Uterus (tissue), 4 donors: ENCODE data around the gene TREML2. TPM values are rescaled to one million over a fixed set of nuclear protein-coding genes. Genes with fewer than 3 reads are reported as not detected.

Experiments
- DNase-seq, 2 donors: peaks; one replicate each; pipeline ENCODE4 v3.0.0-alpha.2; 2019 to 2020
- H3K27ac ChIP-seq, 2 donors: fragments of 200-600 bp; sonication (generic); 1 replicate in 1 of 2; 2 replicates in 1 of 2; pipeline ENCODE4 v1.5.1; 2016 to 2018
- H3K27me3 ChIP-seq, 2 donors: fragments of 200-600 bp; sonication (generic); one replicate each; pipeline ENCODE4 v1.5.1; 2018 to 2019; ENCODE audit warnings: control low read depth in 1 of 2
- H3K36me3 ChIP-seq, 2 donors: fragments of 200-600 bp; sonication (generic); one replicate each; pipeline ENCODE4 v1.5.1; 2019; ENCODE audit warnings: control low read depth in 1 of 2
- H3K4me1 ChIP-seq, 2 donors: fragments of 200-600 bp; sonication (generic); one replicate each; pipeline ENCODE4 v1.5.1; 2018 to 2019; ENCODE audit warnings: control low read depth in 1 of 2
- H3K4me3 ChIP-seq, 2 donors: fragments of 200-600 bp; sonication (generic); 1 replicate in 1 of 2; 2 replicates in 1 of 2; pipeline ENCODE4 v1.5.1; 2018 to 2019; ENCODE audit warnings: mild to moderate bottlenecking in 1 of 2
- H3K9me3 ChIP-seq, 2 donors: fragments of 200-600 bp; sonication (generic); one replicate each; pipeline ENCODE4 v1.5.1; 2019; ENCODE audit warnings: control low read depth in 1 of 2
- POLR2A ChIP-seq, 2 donors: fragments of 450-650 bp; IDR thresholded peaks; one replicate each; pipeline ENCODE4 v1.6.1; 2016; ENCODE audit warnings: antibody characterized with exemption in 2 of 2, mild to moderate bottlenecking in 1 of 2, moderate library complexity in 1 of 2
- intact Hi-C: fragments of 100-400 bp; cut with DNase I; formaldehyde crosslinking; loops from one replicate; pipeline ENCODE4 v1.15.1; 2023; ENCODE audit warnings: low total_unique reads
- total RNA-seq, 4 donors: library from RNA; depleted of rRNA in 3 of 4; stranded (reverse); fragments of >200 nt in 3 of 4; gene quantifications; one replicate each; pipeline versions ENCODE4 v1.1.0 to v1.2.4, GENCODE V29; 2014 to 2023
- TF ChIP-seq, protein P1 (sequence below), 4 experiments: fragments of 200-600 bp in 2 of 4; fragments of 450-650 bp in 2 of 4; sonication (generic) in 2 of 4; IDR thresholded peaks; one replicate each; pipeline ENCODE4 v1.5.1; 2016 to 2019; ENCODE audit warnings: antibody characterized with exemption in 4 of 4, mild to moderate bottlenecking in 2 of 4, moderate library complexity in 1 of 4
- donor health status: DM: yes; HTN: yes; CAD: no.

The TREML2 gene
- total RNA-seq, 4 donors from 2014 or later: 0.12 TPM; not detected in 3

GRCh38 chr6:41161851-41162552 is 38.9 kb downstream of the TREML2 start:
- Histone ChIP-seq H3K4me3 (no peak overlapping the region), H3K27me3 (no peaks in the 10 kb centered on the region), H3K9me3 (no peaks in the 10 kb centered on the region), H3K27ac (no peak overlapping the region), H3K36me3 (no peaks in the 10 kb centered on the region), H3K4me1 (no peaks in the 10 kb centered on the region)
- DNase-seq: no peak
- intact Hi-C loops: no loop called here
- no peak for TF ChIP-seq POLR2A (IDR thresholded peaks at IDR 0.05)
- TF ChIP-seq, protein P1, sequence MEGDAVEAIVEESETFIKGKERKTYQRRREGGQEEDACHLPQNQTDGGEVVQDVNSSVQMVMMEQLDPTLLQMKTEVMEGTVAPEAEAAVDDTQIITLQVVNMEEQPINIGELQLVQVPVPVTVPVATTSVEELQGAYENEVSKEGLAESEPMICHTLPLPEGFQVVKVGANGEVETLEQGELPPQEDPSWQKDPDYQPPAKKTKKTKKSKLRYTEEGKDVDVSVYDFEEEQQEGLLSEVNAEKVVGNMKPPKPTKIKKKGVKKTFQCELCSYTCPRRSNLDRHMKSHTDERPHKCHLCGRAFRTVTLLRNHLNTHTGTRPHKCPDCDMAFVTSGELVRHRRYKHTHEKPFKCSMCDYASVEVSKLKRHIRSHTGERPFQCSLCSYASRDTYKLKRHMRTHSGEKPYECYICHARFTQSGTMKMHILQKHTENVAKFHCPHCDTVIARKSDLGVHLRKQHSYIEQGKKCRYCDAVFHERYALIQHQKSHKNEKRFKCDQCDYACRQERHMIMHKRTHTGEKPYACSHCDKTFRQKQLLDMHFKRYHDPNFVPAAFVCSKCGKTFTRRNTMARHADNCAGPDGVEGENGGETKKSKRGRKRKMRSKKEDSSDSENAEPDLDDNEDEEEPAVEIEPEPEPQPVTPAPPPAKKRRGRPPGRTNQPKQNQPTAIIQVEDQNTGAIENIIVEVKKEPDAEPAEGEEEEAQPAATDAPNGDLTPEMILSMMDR (IDR thresholded peaks at IDR 0.05): no peak

DNA sequence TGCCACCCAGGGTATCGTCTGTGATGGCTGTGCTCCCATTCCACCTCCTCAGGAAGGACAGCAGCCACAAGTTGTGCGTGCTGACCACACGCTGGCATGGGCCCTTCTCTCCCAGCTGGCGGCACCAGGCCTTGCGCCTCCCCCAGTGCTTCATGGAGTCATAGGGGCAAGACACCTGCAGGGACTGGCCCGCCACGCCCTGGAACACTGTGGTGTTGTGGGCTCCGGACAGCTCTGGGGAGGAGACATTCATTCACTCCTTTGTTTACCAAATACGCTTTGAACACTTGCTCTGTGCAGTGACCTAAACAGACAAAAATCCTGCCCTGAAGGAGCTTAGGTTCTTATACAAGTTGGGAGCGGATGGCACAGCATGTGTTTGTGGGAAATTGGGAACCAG is 39.6 kb downstream of the TREML2 start:
- H3K36me3 ChIP-seq: no peaks in the 10 kb centered on the region
- H3K27me3 ChIP-seq: no peaks in the 10 kb centered on the region
- no peaks in the 10 kb centered on the region for H3K9me3 ChIP-seq
- no peaks in the 10 kb centered on the region for H3K4me1 ChIP-seq
- intact Hi-C loops: no loop called here
- no peak for DNase-seq
- H3K27ac ChIP-seq: no peak overlapping the region
- no peak overlapping the region for H3K4me3 ChIP-seq
- TF ChIP-seq, protein P1 (IDR thresholded peaks at IDR 0.05): no peak
- TF ChIP-seq POLR2A (IDR thresholded peaks at IDR 0.05): no peak

DNA sequence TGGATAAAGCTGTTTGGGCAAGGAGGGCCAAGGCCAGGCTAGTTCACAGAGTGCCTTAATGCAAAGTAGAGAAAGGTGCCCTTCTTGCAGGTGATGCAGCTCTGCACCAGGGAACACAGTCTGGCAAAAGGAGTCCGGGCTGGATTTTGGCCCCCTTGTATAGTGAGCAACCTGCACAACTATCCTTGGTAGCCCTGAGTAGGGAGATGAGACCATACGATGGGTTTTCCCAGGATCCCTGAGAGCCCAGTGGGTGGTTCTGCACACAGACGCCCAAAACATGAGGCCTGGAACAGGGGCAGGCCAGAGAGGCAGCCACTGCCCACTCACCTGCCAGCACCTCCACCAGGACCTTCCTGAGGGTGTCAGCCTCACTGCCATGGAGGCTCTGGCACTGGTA is 40.0 kb downstream of the TREML2 start:
- no peak overlapping the region for H3K27ac ChIP-seq
- H3K9me3 ChIP-seq: no peaks in the 10 kb centered on the region
- TF ChIP-seq, protein P1 (IDR thresholded peaks at IDR 0.05): no peak
- no peak for TF ChIP-seq POLR2A (IDR thresholded peaks at IDR 0.05)
- no peaks in the 10 kb centered on the region for H3K27me3 ChIP-seq
- DNase-seq: no peak
- intact Hi-C loops: no loop called here
- H3K4me1 ChIP-seq: no peaks in the 10 kb centered on the region
- no peak overlapping the region for H3K4me3 ChIP-seq
- H3K36me3 ChIP-seq: no peaks in the 10 kb centered on the region

- H3K27me3 ChIP-seq: no peaks in the 10 kb centered on the region
- intact Hi-C loops: no loop called here
- no peaks in the 10 kb centered on the region for H3K4me1 ChIP-seq
- no peak overlapping the region for H3K4me3 ChIP-seq
- no peak for DNase-seq
- no peaks in the 10 kb centered on the region for H3K36me3 ChIP-seq
- TF ChIP-seq, protein P1 (IDR thresholded peaks at IDR 0.05): no peak
- TF ChIP-seq POLR2A (IDR thresholded peaks at IDR 0.05): no peak
- H3K27ac ChIP-seq: no peak overlapping the region
- no peaks in the 10 kb centered on the region for H3K9me3 ChIP-seq
These were observed 41.4 kb downstream of the TREML2 start for GRCh38 chr6:41159415-41160082.

DNA sequence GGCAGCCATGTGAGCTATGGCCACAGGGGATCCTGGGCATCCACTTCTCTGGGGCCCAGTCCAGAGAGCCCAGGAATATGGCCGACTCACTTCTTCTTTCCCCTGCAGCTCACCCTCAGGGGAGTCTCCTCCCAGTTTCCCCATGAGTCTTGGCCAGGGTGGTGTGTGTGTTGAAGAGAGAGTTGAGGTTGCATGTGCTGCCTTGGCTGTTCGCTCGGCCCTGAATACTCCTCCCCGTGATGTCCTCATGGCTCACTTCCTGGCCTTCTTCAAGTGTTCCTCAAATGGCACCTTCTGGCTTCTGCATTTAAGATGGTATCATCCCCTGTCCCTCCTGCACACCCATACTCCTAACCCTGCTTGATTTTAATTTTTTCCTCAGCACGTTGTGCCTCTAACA is 43.6 kb downstream of the TREML2 start:
- no peak overlapping the region for H3K4me3 ChIP-seq
- TF ChIP-seq POLR2A (IDR thresholded peaks at IDR 0.05): no peak
- TF ChIP-seq, protein P1 (IDR thresholded peaks at IDR 0.05): no peak
- no peak for DNase-seq
- H3K9me3 ChIP-seq: no peaks in the 10 kb centered on the region
- H3K27ac ChIP-seq: no peak overlapping the region
- H3K4me1 ChIP-seq: no peaks in the 10 kb centered on the region
- no peaks in the 10 kb centered on the region for H3K27me3 ChIP-seq
- H3K36me3 ChIP-seq: no peaks in the 10 kb centered on the region
- intact Hi-C loops: no loop called here
